Prostate gland (tissue), 2 donors: ENCODE measurements around the gene NFKBIL1.

ENCODE experiments used
- CTCF ChIP-seq, 4 experiments: fragments of 200-600 bp in 2 of 4; fragments of 450-650 bp in 2 of 4; sonication (generic) in 2 of 4; IDR thresholded peaks; 1 replicate in 3 of 4; 2 replicates in 1 of 4; pipeline ENCODE4 v1.5.1; 2016 to 2019; ENCODE audit warnings: antibody characterized with exemption in 4 of 4, mild to moderate bottlenecking in 2 of 4, moderate library complexity in 2 of 4
- POLR2AphosphoS5 ChIP-seq: sonication (generic); formaldehyde crosslinking; IDR thresholded peaks from one replicate; pipeline ENCODE4 v1.6.1; 2017; ENCODE audit warnings: antibody characterized with exemption

GRCh38 chr6:31587791-31588777 is 40.7 kb downstream of the NFKBIL1 start:
- TF ChIP-seq CTCF (IDR thresholded peaks at IDR 0.05) (no peak), POLR2AphosphoS5 (no peak)
